Right ventricle myocardium inferior (tissue), 1 donor: ENCODE measurements around the gene INPP5A. TPM values are rescaled to one million over a fixed set of nuclear protein-coding genes. Genes with fewer than 3 reads are reported as not detected.

Experiments
- ATAC-seq: fragments of 200-7000 bp; cut with Tn5 transposase; one replicate; pipeline ENCODE4 v1.9.1; 2020; ENCODE audit warnings: mild to moderate bottlenecking, moderate library complexity
- DNase-seq: peaks from one replicate; pipeline ENCODE4 v3.0.0; 2021; ENCODE audit errors: missing footprints
- intact Hi-C: fragments of 100-400 bp; cut with DNase I; formaldehyde crosslinking; loops from one replicate; pipeline ENCODE4 v1.11.0; 2022
- total RNA-seq: library from RNA; stranded (reverse); fragmentation: NEBNext Ultra II Directional; extraction: Animal tissue kit (Norgen Biotek cat#: 25700); gene quantifications from one replicate; pipeline ENCODE4 v1.2.1, GENCODE V29; 2021
- donor health status: DM: no; HTN: yes; CAD: no; lungs with severe emphysema.

The INPP5A gene
- total RNA-seq, 1 donor from 2014 or later: 108 TPM

- intact Hi-C loops: loop anchor here (2.0 kb wide), 1 partner anchor 88 kb away; no protein-coding TSS in a partner anchor
- DNase-seq (peak; percentile 50), ATAC-seq (no peak)
Measured at GRCh38 chr10:132626761-132627665, 89.4 kb downstream of the INPP5A start.

DNA sequence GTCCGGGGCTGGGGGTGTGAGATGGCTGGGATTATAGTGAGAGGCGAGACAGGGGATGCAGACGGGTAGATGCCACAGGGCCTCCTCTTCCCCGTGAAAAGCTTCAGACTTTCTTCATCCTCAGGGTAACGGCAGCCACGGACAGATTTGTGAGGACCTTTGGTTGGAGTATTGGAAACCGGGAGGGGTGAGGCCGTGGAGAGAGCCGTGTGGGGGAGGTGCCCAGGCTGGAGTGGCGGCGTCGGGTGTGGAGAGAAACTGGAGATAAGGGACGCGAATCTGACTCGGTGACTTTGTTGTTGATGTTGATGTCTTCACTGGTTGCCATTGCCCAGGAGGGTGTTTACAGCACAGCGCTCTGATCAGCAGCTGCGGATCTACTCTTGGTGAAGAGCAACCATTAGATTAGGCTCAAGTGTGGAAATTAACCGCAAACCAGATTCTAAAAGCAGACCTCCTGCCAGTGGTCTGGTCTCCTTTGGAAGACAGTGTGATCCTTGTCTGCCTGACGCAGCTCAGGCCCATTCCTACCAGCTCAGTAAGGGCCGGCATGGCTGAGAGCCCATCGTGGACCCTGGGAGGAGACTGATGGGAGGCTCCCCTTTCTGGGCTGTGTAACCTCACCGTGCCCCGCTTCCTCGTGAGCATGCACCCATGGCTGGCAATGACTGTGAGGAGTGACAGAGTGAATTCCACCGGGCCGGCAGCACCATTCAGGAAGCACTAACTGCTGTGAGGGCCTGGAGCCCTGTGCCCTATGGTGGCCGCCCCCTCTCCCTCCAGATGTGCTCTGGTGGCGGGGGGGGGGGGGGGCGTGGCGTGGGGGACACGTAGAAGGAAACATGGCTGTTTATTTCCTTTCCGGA is 90.3 kb downstream of the INPP5A start:
- ATAC-seq: peak; percentile 1
- no peak for DNase-seq
- intact Hi-C loops: loop anchor here (2.0 kb wide), 1 partner anchor 89 kb away; no protein-coding TSS in a partner anchor

DNA sequence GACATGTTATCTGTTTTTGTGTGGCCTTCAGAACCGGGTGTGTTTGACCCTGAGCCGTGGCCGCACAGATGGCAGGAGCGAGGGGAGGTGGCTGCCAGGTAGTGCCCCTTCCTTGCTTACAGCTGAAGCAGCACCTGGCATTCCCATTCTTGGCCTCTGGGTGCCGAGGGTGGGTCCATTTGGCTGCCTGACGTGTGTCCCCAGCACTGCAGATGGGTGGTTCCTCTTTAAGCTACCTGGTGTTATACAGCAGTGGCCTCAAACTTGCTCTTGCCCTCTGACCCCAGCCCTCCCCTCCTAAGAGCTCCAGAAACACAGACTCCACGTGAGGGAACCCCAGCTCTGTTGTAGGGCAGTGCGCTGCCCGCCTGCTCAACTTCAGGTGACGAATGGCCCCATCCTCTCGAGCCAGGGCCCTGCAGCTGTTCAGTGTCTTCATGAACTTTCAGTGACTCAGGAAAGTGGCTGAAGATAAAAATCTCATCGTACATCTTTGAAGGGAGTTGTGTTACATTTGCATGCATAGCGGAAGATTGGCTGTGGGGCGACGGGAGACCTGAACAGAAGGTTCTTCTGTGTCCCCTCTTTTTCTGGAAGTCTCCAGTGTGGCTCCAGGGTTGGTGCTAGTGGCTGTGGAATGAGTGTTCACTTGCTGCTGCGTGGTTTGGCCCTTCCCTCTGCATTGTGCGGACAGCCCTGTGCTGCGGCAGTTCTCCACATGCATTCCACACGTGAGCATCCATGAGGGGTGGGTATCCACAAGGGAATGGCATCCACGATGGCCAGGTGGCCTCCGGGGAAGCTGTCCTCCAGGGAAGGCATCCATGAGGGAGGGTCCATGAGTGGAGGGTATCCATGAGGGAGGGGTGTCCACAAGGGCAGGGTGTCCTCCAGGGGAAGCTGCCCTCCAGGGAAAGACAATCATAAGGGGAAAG is 91.6 kb downstream of the INPP5A start:
- peak; percentile 17 for DNase-seq
- no peak for ATAC-seq
- intact Hi-C loops: no loop called here

- no peak for DNase-seq
- no peak for ATAC-seq
- intact Hi-C loops: loop anchor here (2.0 kb wide), 1 partner anchor 39 kb away; no protein-coding TSS in a partner anchor
Measured at GRCh38 chr10:132630156-132630555, 92.6 kb downstream of the INPP5A start.

DNA sequence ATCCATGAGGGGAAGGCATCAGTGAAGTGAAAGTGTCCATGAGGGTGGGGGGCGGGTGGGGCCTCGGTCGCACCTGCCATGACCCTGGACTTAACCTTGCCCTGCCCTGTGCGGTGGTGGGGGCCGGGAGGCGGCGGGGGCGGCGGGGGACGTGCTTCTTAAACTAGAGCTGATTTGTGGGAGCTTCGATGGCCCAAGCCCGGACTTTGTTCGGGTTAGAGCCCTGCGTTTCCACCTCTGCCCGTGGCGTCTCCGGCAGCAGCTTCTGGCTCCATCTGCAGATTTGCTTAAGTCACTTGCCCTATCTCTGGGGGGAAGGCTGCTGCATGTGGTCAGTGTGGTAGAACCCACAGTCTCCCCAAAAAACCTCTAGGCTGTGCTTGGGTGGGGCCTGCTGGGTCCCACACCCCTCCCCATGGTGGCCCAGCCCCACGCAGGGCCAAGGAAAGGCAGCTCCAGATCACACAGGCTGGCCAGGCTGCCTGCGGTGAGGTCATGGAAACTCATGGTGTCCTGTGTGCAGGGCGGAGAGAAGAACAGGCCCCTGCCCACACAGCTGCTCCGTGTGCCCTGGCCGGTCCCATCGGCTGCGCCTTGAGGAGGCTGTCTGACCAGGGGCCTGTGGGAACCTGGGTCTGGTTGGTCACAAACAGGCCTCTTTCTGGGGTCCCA is 93.2 kb downstream of the INPP5A start:
- DNase-seq (peak; percentile 85), ATAC-seq (peak; percentile 81)

DNA sequence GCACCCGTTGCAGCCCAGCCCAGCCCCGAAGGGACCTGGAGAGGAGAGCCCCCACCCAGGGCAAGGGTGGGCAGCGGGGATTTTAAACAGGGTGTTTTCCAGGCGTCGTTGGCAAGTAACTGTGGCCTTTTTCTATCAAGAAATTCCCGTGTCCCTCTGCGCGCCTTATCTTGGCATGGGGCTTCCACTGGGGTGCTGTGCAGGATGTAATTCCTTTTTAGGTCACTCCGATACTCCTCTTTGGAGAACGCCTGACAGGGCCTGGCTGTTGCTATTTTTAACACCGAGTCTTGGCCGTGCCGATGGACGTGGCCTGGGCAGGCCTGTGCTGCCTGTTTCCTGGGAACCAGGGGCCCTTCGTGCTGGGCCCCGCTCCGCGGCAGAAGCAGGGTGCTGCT is 93.8 kb downstream of the INPP5A start:
- peak; percentile 87 for ATAC-seq
- intact Hi-C loops: loop anchor here (1.0 to 2.0 kb wide), 2 partner anchors 41 to 114 kb away; no protein-coding TSS in a partner anchor
- peak; percentile 87 for DNase-seq

More for the DNA sequence above, 93.2 kb downstream of the INPP5A start:
- intact Hi-C loops: loop anchor here (1.0 to 2.0 kb wide), 2 partner anchors 40 to 114 kb away; no protein-coding TSS in a partner anchor

DNA sequence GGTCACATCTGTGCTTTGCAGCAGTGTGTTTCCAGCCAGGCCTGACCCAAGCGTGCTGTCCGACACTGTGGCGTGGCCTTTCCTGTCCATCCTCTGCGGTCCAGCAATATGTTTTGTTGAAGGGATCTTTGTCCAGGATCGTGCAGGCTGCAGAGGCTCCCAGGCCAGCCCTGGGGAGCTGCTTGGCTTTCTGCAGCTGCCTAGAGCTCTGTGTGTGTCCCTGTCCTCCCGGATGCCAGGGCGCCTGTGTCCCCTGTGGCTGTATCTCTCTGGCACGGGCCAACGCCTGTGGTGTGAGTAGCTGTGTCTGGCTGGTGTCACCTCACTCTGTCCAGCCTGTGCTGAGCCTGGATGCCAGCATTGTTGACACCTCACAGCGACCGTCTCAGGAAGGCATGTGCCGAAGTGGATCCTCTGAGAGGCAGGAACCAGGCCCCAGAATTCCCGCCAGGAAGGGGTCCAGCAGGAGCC is 94.5 kb downstream of the INPP5A start:
- ATAC-seq (peak; percentile 79), DNase-seq (peak; percentile 89)
- intact Hi-C loops: loop anchor here (1.0 kb wide), 1 partner anchor 168 kb away; no protein-coding TSS in a partner anchor

DNA sequence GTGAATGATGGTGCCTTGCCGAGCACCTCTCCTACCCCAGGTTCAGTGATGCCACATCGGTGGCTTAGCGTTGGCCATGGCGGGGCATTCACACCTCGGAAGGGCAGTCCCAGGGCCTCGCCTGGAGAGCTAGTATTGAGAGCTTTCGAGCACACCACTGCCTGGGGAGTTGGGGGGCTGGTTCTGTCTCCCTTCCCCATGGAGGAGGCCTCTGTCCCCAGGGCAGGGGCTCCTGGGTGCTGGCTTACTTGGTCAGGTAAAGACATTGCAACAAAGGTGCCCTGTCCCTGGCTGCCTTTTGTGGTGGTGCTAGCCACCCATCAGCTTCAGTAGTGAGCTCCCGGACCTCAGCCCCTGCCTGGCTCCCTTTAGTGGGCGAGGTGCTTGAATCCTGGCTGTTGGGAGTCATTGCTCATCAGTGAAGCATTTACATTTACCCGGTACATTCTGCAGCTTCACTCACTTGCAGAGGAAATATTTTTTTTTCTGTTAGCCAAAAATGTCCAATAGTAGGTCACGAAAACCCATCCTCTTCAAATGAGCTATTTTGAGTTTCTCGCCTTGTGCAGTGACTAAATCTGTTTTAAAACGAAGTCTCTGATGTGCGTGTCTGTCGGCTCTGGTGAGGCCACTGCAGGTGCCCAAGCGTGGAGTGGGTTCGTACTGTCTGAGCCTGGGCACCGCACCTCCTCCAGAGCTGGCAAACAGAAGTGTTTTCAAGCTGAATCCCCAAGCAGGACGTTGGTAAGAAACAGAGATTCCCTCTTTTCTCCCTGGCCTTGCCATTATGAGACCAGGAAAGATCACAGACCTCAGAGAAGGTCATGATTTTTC is 95.5 kb downstream of the INPP5A start:
- peak; percentile 53 for DNase-seq
- intact Hi-C loops: loop anchor here (1.0 kb wide), 1 partner anchor 169 kb away; no protein-coding TSS in a partner anchor
- ATAC-seq: no peak

DNA sequence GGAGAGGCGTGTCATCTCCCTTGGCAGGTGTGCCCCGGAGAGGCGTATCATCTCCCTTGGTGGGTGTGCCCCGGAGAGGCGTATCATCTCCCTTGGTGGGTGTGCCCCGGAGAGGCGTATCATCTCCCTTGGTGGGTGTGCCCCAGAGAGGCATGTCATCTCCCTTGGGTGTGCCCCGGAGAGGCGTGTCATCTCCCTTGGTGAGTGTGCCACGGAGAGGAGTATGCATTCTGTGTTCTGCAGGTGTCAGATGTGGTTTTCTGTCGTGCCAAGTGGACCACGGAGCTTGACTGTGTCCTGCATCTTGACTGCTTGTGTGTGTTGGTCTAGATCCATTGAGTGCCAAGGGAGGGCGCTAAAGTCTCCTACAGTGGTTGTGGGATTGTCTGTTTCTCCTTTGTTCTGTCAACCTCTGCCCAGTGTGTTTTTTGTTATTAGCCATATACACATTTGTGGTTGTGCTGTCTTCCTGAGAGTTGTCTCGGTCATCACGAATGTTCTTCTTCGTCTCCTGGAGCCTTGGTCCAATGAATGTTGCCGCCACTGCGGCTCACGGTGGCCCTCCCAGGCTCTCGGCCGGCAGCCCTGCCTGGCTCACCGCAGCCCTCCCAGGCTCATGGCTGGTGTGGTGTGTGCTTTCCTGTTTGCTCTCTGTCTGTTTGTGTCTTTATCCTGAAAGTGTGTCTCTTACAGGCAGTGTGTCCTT is 96.8 kb downstream of the INPP5A start:
- ATAC-seq: no peak
- peak; percentile 21 for DNase-seq
- intact Hi-C loops: no loop called here

DNA sequence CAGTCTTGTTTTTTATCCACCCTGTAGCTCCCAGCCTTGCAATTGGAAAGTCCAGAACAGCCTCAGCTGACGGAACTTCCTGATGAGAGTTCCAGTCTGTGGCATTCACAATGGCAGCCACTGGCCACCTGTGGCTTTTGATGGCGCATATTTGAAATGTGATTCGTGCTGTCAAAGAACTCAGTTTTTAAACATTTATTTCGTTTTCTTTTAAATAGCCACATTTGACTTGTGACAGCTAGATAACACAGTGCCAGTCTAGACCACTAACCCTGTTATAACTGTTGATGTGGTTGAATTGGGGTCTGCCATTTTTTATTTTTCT is 97.3 kb downstream of the INPP5A start:
- intact Hi-C loops: loop anchor here (5.0 kb wide), 1 partner anchor 238 kb away; the partner anchor contains the start of gene PWWP2B
- DNase-seq: peak; percentile 9
- ATAC-seq: no peak

DNA sequence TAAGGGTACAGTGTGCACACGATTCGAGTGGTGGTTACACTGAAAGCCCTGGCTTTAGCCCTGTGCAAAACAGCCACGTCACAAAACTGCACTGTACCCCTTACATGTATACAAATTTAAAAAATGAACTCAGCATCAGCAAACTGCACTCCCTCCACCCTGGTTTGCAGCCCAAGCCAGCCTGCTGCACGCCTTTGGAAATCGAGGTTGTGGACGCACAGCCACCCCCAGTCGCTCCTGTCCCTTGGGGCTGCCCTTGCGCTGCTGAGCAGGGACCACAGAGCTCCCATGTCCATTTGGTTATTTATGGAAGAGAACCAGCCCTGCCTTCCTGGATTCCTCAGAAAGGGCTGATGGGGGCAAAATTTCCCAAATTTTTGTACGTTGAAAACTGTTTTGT is 98.8 kb downstream of the INPP5A start:
- intact Hi-C loops: loop anchor here (2.0 to 5.0 kb wide), 2 partner anchors 128 to 239 kb away; partner anchors contain the start of gene PWWP2B
- ATAC-seq (no peak), DNase-seq (no peak)

GRCh38 chr10:132637477-132638129 is 100.0 kb downstream of the INPP5A start:
- intact Hi-C loops: loop anchor here (1.0 to 5.0 kb wide), 3 partner anchors 129 to 240 kb away; partner anchors contain the start of gene PWWP2B
- ATAC-seq (peak; percentile 73), DNase-seq (no peak)

DNA sequence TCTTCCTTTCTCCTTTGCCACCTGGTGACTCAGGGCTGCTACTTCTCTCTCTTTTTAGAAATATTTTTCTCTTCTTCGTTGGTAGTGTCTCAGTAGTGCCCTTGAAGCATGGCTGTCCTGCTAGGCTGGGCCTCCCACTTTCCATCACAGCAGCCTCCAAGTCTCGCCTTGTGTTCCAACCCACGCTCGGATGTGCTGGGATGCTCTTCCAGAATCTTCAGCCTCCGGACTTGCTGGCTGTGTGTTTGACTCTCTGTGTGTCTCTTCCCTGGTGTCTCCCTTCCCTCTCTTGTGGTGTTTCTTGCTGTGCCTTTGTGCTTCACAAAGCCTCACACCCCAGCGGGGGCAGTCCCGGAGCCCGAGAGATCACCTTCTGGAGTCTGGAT is 100.5 kb downstream of the INPP5A start:
- DNase-seq (no peak), ATAC-seq (no peak)
- intact Hi-C loops: loop anchor here (5.0 kb wide), 1 partner anchor 241 kb away; the partner anchor contains the start of gene PWWP2B

DNA sequence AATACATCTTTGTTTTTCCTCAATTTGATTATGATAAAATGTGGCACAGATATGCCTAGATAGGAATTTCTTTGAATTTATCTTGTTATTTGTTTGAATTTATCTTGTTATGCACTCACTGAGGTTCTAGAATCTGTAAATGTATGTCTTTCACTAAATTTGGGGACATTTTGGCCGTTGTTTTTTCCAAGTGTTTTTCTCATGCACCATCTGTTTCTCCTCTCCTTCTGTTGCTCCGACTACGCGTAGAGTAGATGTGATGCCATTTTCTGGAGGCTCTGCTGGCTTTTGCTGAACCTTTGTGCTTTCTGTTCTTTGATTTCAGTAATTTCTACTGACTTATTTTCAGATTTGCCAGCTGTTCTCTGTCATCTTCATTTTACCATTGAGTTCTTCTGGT is 101.9 kb downstream of the INPP5A start:
- intact Hi-C loops: loop anchor here (5.0 kb wide), 1 partner anchor 242 kb away; the partner anchor contains the start of gene PWWP2B
- DNase-seq (no peak), ATAC-seq (no peak)
